Right lobe of liver (tissue), 4 donors: Measurements from ENCODE around the gene UBA1.

Experiments
- CTCF ChIP-seq, 4 donors: fragments of 200-600 bp in 3 of 4; fragments of 450-650 bp in 1 of 4; IDR thresholded peaks; one replicate each; pipeline versions ENCODE4 v1.5.1 to v1.8.0; 2016 to 2022; ENCODE audit warnings: antibody characterized with exemption in 4 of 4, mild to moderate bottlenecking in 2 of 4
- POLR2A ChIP-seq: fragments of 450-650 bp; IDR thresholded peaks from one replicate; pipeline ENCODE4 v1.6.1; 2017; ENCODE audit warnings: antibody characterized with exemption, mild to moderate bottlenecking
- donor health status: DM: no; HTN: no; CAD: no.
- donor health status: DM: no; HTN: no; CAD: no.
- donor health status: DM: no; HTN: yes; CAD: no.

GRCh38 chrX:47143894-47144625 is 49.6 kb upstream of the UBA1 start:
- TF ChIP-seq CTCF (IDR thresholded peaks at IDR 0.05) (no peak), POLR2A (no peak)
